ENCODE data around the gene APRT.

The APRT gene

DNA sequence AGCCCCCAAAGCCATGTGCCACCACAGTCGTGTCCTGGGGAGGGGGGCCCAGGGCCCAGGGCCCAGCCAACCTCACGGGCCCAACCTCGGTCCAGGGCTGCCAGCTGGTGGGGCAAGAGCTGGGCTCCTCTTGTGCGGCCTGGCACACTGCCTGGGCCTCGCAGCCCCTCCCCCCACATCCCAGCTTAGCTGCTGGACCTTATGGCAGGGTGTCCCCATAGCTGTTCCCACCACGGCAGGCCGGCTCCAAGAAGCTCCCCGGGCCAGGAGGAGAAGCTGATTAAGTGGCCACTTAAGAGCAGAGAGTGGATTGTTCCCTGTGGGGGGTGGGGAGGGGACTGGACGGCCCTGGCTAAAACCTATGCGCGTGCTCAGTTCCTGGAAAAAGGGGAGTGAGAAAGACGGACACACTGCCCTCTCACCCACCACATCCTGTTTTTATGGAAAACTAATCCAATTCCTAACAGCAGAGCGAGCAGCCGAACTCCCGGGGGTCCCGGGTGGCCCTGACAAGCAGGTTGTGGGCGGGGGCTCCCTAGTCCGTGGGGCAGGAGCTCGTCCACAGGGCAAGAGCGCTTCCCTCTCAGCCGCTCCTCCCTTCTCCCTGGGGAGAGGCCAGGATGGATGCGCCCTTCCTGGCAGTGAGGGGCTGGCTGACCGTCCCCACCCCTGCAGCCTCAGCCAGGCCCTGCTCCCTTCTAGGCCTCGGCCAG lies 43.5 kb downstream of the APRT start:
- Histone ChIP-seq H3K4me3 (ENCODE audit: low read depth, low read length) (peak overlapping the region; percentile 34), H3K79me2 (ENCODE audit: control insufficient read depth, insufficient read depth, low read length, unreplicated experiment) (peaks cover 93% of the 10 kb centered on the region), H3K4me1 (ENCODE audit: control insufficient read depth, insufficient read depth, low read length, unreplicated experiment) (peaks cover 58% of the 10 kb centered on the region), H3K36me3 (ENCODE audit: insufficient read depth, low read length) (no peaks in the 10 kb centered on the region), H3K27me3 (ENCODE audit: insufficient read depth, low read length) (no peaks in the 10 kb centered on the region), H3K27ac (ENCODE audit: low read depth, low read length) (peak overlapping the region; percentile 33), H2AFZ (ENCODE audit: low read length, unreplicated experiment) (no peak overlapping the region)

- Histone ChIP-seq H3K36me3 (ENCODE audit: insufficient read depth, low read length) (no peaks in the 10 kb centered on the region), H3K4me3 (ENCODE audit: low read depth, low read length) (no peak overlapping the region), H3K4me1 (ENCODE audit: control insufficient read depth, insufficient read depth, low read length, unreplicated experiment) (peaks cover 52% of the 10 kb centered on the region), H3K27ac (ENCODE audit: low read depth, low read length) (peak overlapping the region; percentile 31; the same call in 1 of the 2 replicates), H2AFZ (ENCODE audit: low read length, unreplicated experiment) (no peak overlapping the region), H3K79me2 (ENCODE audit: control insufficient read depth, insufficient read depth, low read length, unreplicated experiment) (peaks cover 93% of the 10 kb centered on the region), H3K27me3 (ENCODE audit: insufficient read depth, low read length) (no peaks in the 10 kb centered on the region)
Measured at GRCh38 chr16:88767546-88768070, 44.1 kb downstream of the APRT start.

DNA sequence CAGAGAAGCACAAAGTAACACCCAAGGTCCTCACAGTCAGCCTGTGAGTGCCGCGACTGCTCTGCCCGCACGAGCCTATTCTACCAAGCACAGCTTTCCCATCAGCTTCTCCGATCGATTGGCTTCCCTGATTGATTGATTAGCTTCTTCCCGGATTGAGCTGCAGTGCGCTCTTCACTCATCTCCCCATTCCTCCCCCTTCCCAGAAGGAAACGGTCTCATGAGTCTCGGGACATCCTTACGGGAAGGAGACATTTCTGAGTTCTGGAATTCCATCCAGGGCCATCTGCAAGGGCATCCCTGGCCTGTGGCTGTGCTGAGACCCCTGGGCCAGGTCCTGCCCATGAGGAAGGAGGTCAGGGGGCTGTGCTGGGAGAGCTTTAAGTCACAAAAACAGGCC lies 44.8 kb downstream of the APRT start:
- Histone ChIP-seq H2AFZ (ENCODE audit: low read length, unreplicated experiment) (no peak overlapping the region), H3K36me3 (ENCODE audit: insufficient read depth, low read length) (no peaks in the 10 kb centered on the region), H3K27ac (ENCODE audit: low read depth, low read length) (no peak overlapping the region), H3K79me2 (ENCODE audit: control insufficient read depth, insufficient read depth, low read length, unreplicated experiment) (peaks cover 93% of the 10 kb centered on the region), H3K27me3 (ENCODE audit: insufficient read depth, low read length) (no peaks in the 10 kb centered on the region), H3K4me3 (ENCODE audit: low read depth, low read length) (no peak overlapping the region), H3K4me1 (ENCODE audit: control insufficient read depth, insufficient read depth, low read length, unreplicated experiment) (peaks cover 46% of the 10 kb centered on the region)

DNA sequence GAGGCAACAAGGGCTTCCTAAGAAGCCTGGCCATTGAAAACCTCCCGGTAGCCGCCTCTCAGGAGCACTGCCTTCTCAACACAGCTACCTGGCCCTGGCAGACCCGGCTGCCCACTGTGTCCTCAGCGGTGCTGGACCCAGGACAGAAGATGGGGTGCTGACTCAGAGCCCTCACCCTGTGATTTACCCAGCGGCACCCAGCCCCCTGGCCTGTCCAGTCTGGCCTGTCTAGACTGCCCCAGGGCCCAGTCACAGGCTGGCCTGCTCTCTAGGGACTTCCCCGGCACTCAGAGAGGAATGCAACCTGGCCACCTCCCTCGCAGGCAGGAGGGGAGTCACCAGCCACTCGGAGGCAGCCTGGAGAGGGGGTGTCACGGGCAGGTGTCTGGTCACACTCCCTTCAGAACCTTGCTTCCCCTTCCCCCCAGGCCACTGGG lies 46.8 kb downstream of the APRT start:
- no peak overlapping the region for H2AFZ ChIP-seq (ENCODE audit: low read length, unreplicated experiment)
- no peak overlapping the region for H3K27ac ChIP-seq (ENCODE audit: low read depth, low read length)
- no peaks in the 10 kb centered on the region for H3K27me3 ChIP-seq (ENCODE audit: insufficient read depth, low read length)
- H3K4me3 ChIP-seq (ENCODE audit: low read depth, low read length), result no peak overlapping the region
- peaks cover 29% of the 10 kb centered on the region for H3K4me1 ChIP-seq (ENCODE audit: control insufficient read depth, insufficient read depth, low read length, unreplicated experiment)
- no peaks in the 10 kb centered on the region for H3K36me3 ChIP-seq (ENCODE audit: insufficient read depth, low read length)
- peaks cover 94% of the 10 kb centered on the region for H3K79me2 ChIP-seq (ENCODE audit: control insufficient read depth, insufficient read depth, low read length, unreplicated experiment)

DNA sequence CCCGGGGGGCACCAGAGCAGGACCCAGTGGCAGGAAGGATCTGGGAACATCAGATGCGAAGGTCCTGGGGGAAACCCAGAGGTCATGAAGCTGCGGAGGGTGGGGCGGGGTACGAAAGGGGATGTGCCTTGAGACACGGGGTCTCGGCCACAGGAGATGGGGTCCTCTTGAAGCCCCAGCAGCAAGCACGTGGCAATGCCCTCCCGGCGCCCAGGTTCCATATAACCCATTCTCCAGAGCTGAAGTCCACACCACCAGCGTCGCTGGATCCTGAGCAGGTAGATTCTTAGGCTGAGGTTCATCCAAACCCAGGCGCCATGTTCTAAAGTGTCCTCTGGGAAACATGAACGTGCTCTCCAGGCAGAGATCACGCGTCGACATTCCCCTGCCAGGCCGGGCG lies 47.6 kb downstream of the APRT start:
- H2AFZ ChIP-seq (ENCODE audit: low read length, unreplicated experiment), result no peak overlapping the region
- H3K79me2 ChIP-seq (ENCODE audit: control insufficient read depth, insufficient read depth, low read length, unreplicated experiment), result peaks cover 94% of the 10 kb centered on the region
- H3K27me3 ChIP-seq (ENCODE audit: insufficient read depth, low read length), result no peaks in the 10 kb centered on the region
- no peak overlapping the region for H3K27ac ChIP-seq (ENCODE audit: low read depth, low read length)
- peaks cover 21% of the 10 kb centered on the region for H3K4me1 ChIP-seq (ENCODE audit: control insufficient read depth, insufficient read depth, low read length, unreplicated experiment)
- H3K4me3 ChIP-seq (ENCODE audit: low read depth, low read length), result no peak overlapping the region
- H3K36me3 ChIP-seq (ENCODE audit: insufficient read depth, low read length), result no peaks in the 10 kb centered on the region

DNA sequence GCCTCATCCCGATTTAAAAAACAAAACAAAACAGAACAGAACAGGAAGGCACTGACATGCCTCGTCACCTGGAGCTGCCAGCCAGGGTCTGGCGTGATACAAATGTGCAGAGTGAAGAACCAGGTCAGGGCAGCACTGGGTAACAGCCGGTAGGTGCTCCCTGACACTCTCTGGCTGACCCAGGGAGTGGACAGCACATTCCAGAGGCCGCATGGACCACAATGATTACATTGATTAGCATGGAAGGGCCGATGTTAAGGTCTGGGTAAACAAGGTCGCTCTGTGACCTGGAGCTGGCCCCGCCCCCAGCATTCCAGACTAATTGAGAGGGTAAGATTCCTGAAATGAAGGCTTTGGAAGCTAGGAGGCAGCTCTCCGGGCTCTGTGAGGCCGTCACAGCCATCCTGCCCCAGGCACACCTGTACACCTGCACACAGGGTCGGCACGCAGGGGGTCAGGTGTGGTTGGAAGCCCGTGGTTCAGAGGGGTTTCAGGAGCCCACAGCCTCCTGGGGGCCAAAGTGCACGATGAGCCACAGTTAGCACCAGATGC lies 48.1 kb downstream of the APRT start:
- no peak overlapping the region for H3K27ac ChIP-seq (ENCODE audit: low read depth, low read length)

GRCh38 chr16:88762941-88763340 lies 48.8 kb downstream of the APRT start:
- no peaks in the 10 kb centered on the region for H3K36me3 ChIP-seq (ENCODE audit: insufficient read depth, low read length)
- peaks cover 10% of the 10 kb centered on the region for H3K4me1 ChIP-seq (ENCODE audit: control insufficient read depth, insufficient read depth, low read length, unreplicated experiment)
- H3K4me3 ChIP-seq (ENCODE audit: low read depth, low read length), result no peak overlapping the region
- peaks cover 94% of the 10 kb centered on the region for H3K79me2 ChIP-seq (ENCODE audit: control insufficient read depth, insufficient read depth, low read length, unreplicated experiment)
- no peak overlapping the region for H2AFZ ChIP-seq (ENCODE audit: low read length, unreplicated experiment)
- no peaks in the 10 kb centered on the region for H3K27me3 ChIP-seq (ENCODE audit: insufficient read depth, low read length)
- no peak overlapping the region for H3K27ac ChIP-seq (ENCODE audit: low read depth, low read length)

More for the DNA sequence above, 48.1 kb downstream of the APRT start:
- H3K79me2 ChIP-seq (ENCODE audit: control insufficient read depth, insufficient read depth, low read length, unreplicated experiment), result peaks cover 94% of the 10 kb centered on the region
- H3K4me1 ChIP-seq (ENCODE audit: control insufficient read depth, insufficient read depth, low read length, unreplicated experiment), result peaks cover 16% of the 10 kb centered on the region
- no peaks in the 10 kb centered on the region for H3K36me3 ChIP-seq (ENCODE audit: insufficient read depth, low read length)
- no peaks in the 10 kb centered on the region for H3K27me3 ChIP-seq (ENCODE audit: insufficient read depth, low read length)
- H2AFZ ChIP-seq (ENCODE audit: low read length, unreplicated experiment), result no peak overlapping the region
- no peak overlapping the region for H3K4me3 ChIP-seq (ENCODE audit: low read depth, low read length)

GRCh38 chr16:88762258-88762870 lies 49.4 kb downstream of the APRT start:
- Histone ChIP-seq H3K27me3 (ENCODE audit: insufficient read depth, low read length) (no peaks in the 10 kb centered on the region), H3K4me1 (ENCODE audit: control insufficient read depth, insufficient read depth, low read length, unreplicated experiment) (peaks cover 4% of the 10 kb centered on the region), H3K36me3 (ENCODE audit: insufficient read depth, low read length) (no peaks in the 10 kb centered on the region), H3K27ac (ENCODE audit: low read depth, low read length) (no peak overlapping the region), H3K79me2 (ENCODE audit: control insufficient read depth, insufficient read depth, low read length, unreplicated experiment) (peaks cover 94% of the 10 kb centered on the region), H2AFZ (ENCODE audit: low read length, unreplicated experiment) (no peak overlapping the region), H3K4me3 (ENCODE audit: low read depth, low read length) (no peak overlapping the region)

- Histone ChIP-seq H3K27me3 (ENCODE audit: insufficient read depth, low read length) (no peaks in the 10 kb centered on the region), H3K36me3 (ENCODE audit: insufficient read depth, low read length) (no peaks in the 10 kb centered on the region), H2AFZ (ENCODE audit: low read length, unreplicated experiment) (no peak overlapping the region), H3K79me2 (ENCODE audit: control insufficient read depth, insufficient read depth, low read length, unreplicated experiment) (peaks cover 92% of the 10 kb centered on the region), H3K4me1 (ENCODE audit: control insufficient read depth, insufficient read depth, low read length, unreplicated experiment) (no peaks in the 10 kb centered on the region), H3K4me3 (ENCODE audit: low read depth, low read length) (no peak overlapping the region), H3K27ac (ENCODE audit: low read depth, low read length) (no peak overlapping the region)
Measured at GRCh38 chr16:88761830-88762229, 49.9 kb downstream of the APRT start.

GRCh38 chr16:88761143-88761534 lies 50.6 kb downstream of the APRT start:
- Histone ChIP-seq H3K27me3 (ENCODE audit: insufficient read depth, low read length) (no peaks in the 10 kb centered on the region), H3K27ac (ENCODE audit: low read depth, low read length) (no peak overlapping the region), H3K4me1 (ENCODE audit: control insufficient read depth, insufficient read depth, low read length, unreplicated experiment) (no peaks in the 10 kb centered on the region), H3K4me3 (ENCODE audit: low read depth, low read length) (no peak overlapping the region), H3K79me2 (ENCODE audit: control insufficient read depth, insufficient read depth, low read length, unreplicated experiment) (peaks cover 90% of the 10 kb centered on the region), H2AFZ (ENCODE audit: low read length, unreplicated experiment) (no peak overlapping the region), H3K36me3 (ENCODE audit: insufficient read depth, low read length) (no peaks in the 10 kb centered on the region)

All from ACC112 (cell line).